ENCODE measurements around the gene ADM.
A peak's percentile ranks its signal among the peaks of the same experiment; 100 is the strongest.

The ADM gene

DNA sequence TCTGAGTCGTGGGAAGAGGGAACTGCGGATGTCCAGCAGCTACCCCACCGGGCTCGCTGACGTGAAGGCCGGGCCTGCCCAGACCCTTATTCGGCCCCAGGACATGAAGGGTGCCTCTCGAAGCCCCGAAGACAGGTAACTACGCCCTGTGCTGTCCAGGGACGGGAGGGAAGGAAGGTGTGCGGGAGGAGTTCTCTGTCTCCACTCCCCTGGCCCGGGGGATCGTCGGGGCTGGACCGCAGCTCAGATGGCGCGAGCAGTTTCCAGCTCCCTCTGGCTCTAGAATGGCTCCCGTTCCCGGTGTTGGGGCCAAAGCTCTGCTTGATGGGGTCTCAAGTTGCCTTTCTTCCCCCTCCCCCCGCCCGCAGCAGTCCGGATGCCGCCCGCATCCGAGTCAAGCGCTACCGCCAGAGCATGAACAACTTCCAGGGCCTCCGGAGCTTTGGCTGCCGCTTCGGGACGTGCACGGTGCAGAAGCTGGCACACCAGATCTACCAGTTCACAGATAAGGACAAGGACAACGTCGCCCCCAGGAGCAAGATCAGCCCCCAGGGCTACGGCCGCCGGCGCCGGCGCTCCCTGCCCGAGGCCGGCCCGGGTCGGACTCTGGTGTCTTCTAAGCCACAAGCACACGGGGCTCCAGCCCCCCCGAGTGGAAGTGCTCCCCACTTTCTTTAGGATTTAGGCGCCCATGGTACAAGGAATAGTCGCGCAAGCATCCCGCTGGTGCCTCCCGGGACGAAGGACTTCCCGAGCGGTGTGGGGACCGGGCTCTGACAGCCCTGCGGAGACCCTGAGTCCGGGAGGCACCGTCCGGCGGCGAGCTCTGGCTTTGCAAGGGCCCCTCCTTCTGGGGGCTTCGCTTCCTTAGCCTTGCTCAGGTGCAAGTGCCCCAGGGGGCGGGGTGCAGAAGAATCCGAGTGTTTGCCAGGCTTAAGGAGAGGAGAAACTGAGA is 1.4 kb downstream of the ADM start:
- Histone ChIP-seq H3K36me3 (ENCODE audit: control insufficient read depth, insufficient read depth, low read length, severe bottlenecking) (peaks cover 21% of the 10 kb centered on the region), H3K9ac (ENCODE audit: low read length) (peak overlapping the region; percentile 99), H3K9me3 (ENCODE audit: control insufficient read depth, low read length) (no peaks in the 10 kb centered on the region), H3K4me3 (ENCODE audit: low read length) (peak overlapping the region; percentile 91), H3K27me3 (replicated peaks; ENCODE audit: control insufficient read depth, insufficient read depth, low read length) (no peaks in the 10 kb centered on the region), H3K4me1 (ENCODE audit: control insufficient read depth, insufficient read depth, low read length) (peaks cover 11% of the 10 kb centered on the region)
- peak; percentile 48 for DNase-seq (ENCODE audit: low read depth)

DNA sequence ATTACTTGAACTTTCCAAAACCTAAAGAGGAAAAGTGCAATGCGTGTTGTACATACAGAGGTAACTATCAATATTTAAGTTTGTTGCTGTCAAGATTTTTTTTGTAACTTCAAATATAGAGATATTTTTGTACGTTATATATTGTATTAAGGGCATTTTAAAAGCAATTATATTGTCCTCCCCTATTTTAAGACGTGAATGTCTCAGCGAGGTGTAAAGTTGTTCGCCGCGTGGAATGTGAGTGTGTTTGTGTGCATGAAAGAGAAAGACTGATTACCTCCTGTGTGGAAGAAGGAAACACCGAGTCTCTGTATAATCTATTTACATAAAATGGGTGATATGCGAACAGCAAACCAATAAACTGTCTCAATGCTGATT is 2.1 kb downstream of the ADM start:
- peaks cover 10% of the 10 kb centered on the region for H3K4me1 ChIP-seq (ENCODE audit: control insufficient read depth, insufficient read depth, low read length)
- H3K9ac ChIP-seq (ENCODE audit: low read length): peak overlapping the region; percentile 99
- H3K9me3 ChIP-seq (ENCODE audit: control insufficient read depth, low read length): no peaks in the 10 kb centered on the region
- peaks cover 21% of the 10 kb centered on the region for H3K36me3 ChIP-seq (ENCODE audit: control insufficient read depth, insufficient read depth, low read length, severe bottlenecking)
- H3K27me3 ChIP-seq (replicated peaks; ENCODE audit: control insufficient read depth, insufficient read depth, low read length): no peaks in the 10 kb centered on the region
- peak overlapping the region; percentile 91 for H3K4me3 ChIP-seq (ENCODE audit: low read length)
- no peak for DNase-seq (ENCODE audit: low read depth)

DNA sequence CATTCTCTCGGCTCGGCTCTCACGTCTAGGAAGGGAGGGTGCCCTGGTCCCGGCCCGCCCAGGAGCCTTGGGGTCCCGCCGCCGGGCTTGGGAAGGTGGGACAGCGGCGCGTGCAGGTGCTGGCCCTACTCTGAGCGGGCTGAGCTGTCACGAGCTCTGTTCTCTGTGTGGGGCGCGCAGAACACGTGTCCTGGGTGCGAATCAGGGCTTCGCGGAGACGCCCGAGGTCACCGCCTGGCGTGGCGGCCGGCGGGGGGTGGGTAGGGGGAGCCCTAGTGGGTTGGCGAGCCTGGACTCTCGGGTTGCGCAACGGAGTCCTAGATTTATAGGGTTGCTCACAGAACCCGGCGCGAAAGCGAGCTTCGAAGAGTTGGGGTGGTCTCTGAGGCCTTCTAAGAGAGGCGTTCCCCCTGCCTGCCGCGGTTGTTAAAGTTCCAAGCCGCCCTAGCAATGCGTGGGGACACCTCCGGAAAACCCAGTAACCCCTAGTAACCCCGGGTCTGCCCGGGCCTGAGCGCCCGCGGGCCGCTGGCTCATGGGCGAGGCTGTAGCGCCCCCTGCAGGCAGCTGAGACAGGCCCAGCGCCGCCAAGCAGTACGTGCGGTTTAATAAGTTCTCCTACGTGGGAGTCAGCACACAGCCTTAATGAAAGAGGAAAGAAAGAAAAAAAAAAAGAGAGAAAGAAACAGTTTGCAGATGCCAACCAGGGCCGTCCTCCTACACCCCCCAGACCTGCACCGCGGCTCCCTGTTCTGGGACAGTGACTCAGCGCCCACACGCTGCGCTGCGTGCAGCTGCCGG is 2.7 kb downstream of the ADM start:
- no peaks in the 10 kb centered on the region for H3K27me3 ChIP-seq (replicated peaks; ENCODE audit: control insufficient read depth, insufficient read depth, low read length)
- peak overlapping the region; percentile 91 for H3K4me3 ChIP-seq (ENCODE audit: low read length)
- H3K36me3 ChIP-seq (ENCODE audit: control insufficient read depth, insufficient read depth, low read length, severe bottlenecking): peaks cover 21% of the 10 kb centered on the region
- H3K9me3 ChIP-seq (ENCODE audit: control insufficient read depth, low read length): no peaks in the 10 kb centered on the region
- peak; percentile 89 for DNase-seq (ENCODE audit: low read depth)
- H3K4me1 ChIP-seq (ENCODE audit: control insufficient read depth, insufficient read depth, low read length): peaks cover 6% of the 10 kb centered on the region
- H3K9ac ChIP-seq (ENCODE audit: low read length): peak overlapping the region; percentile 99

- peak overlapping the region; percentile 99 for H3K9ac ChIP-seq (ENCODE audit: low read length)
- no peaks in the 10 kb centered on the region for H3K27me3 ChIP-seq (replicated peaks; ENCODE audit: control insufficient read depth, insufficient read depth, low read length)
- H3K36me3 ChIP-seq (ENCODE audit: control insufficient read depth, insufficient read depth, low read length, severe bottlenecking): peaks cover 21% of the 10 kb centered on the region
- peak; percentile 49 for DNase-seq (ENCODE audit: low read depth)
- peaks cover 6% of the 10 kb centered on the region for H3K4me1 ChIP-seq (ENCODE audit: control insufficient read depth, insufficient read depth, low read length)
- peak overlapping the region; percentile 91 for H3K4me3 ChIP-seq (ENCODE audit: low read length)
- no peaks in the 10 kb centered on the region for H3K9me3 ChIP-seq (ENCODE audit: control insufficient read depth, low read length)
Observed at GRCh38 chr11:10308201-10308954, 3.5 kb downstream of the ADM start.

GRCh38 chr11:10309163-10310093 is 4.6 kb downstream of the ADM start:
- no peaks in the 10 kb centered on the region for H3K9me3 ChIP-seq (ENCODE audit: control insufficient read depth, low read length)
- peaks cover 21% of the 10 kb centered on the region for H3K36me3 ChIP-seq (ENCODE audit: control insufficient read depth, insufficient read depth, low read length, severe bottlenecking)
- H3K9ac ChIP-seq (ENCODE audit: low read length): peak overlapping the region; percentile 99
- H3K27me3 ChIP-seq (replicated peaks; ENCODE audit: control insufficient read depth, insufficient read depth, low read length): no peaks in the 10 kb centered on the region
- peaks cover 4% of the 10 kb centered on the region for H3K4me1 ChIP-seq (ENCODE audit: control insufficient read depth, insufficient read depth, low read length)
- peak; percentile 89 for DNase-seq (ENCODE audit: low read depth)
- H3K4me3 ChIP-seq (ENCODE audit: low read length): peak overlapping the region; percentile 91

- Histone ChIP-seq H3K27me3 (replicated peaks; ENCODE audit: control insufficient read depth, insufficient read depth, low read length) (no peaks in the 10 kb centered on the region), H3K36me3 (ENCODE audit: control insufficient read depth, insufficient read depth, low read length, severe bottlenecking) (peaks cover 21% of the 10 kb centered on the region), H3K9ac (ENCODE audit: low read length) (peak overlapping the region; percentile 99), H3K9me3 (ENCODE audit: control insufficient read depth, low read length) (no peaks in the 10 kb centered on the region), H3K4me3 (ENCODE audit: low read length) (peak overlapping the region; percentile 91), H3K4me1 (ENCODE audit: control insufficient read depth, insufficient read depth, low read length) (peaks cover 7% of the 10 kb centered on the region)
- peak; percentile 52 for DNase-seq (ENCODE audit: low read depth)
Observed at GRCh38 chr11:10310301-10310841, 5.5 kb downstream of the ADM start.

DNA sequence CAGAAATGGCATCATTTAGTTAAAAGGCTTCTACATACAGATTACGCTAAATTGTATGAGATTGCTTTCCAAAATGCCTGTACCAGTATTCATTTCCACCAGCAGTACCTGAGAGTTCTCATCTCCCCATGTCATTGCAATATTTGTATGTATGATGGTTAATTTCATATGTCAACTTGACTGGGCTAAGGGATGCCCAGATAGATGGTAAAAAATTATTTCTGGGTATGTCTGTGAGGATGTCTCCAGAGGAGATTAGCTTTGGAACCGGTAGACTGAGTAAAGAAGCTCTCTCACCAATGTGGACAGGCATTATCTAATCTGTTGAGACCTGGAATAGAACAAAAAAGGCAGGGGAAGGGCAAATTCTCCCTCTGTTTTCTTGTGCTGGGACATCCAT is 6.9 kb downstream of the ADM start:
- Histone ChIP-seq H3K36me3 (ENCODE audit: control insufficient read depth, insufficient read depth, low read length, severe bottlenecking) (peaks cover 8% of the 10 kb centered on the region), H3K9ac (ENCODE audit: low read length) (no peak overlapping the region), H3K4me3 (ENCODE audit: low read length) (no peak overlapping the region), H3K4me1 (ENCODE audit: control insufficient read depth, insufficient read depth, low read length) (peaks cover 16% of the 10 kb centered on the region), H3K27me3 (replicated peaks; ENCODE audit: control insufficient read depth, insufficient read depth, low read length) (no peaks in the 10 kb centered on the region), H3K9me3 (ENCODE audit: control insufficient read depth, low read length) (no peaks in the 10 kb centered on the region)
- DNase-seq (ENCODE audit: low read depth): no peak

DNA sequence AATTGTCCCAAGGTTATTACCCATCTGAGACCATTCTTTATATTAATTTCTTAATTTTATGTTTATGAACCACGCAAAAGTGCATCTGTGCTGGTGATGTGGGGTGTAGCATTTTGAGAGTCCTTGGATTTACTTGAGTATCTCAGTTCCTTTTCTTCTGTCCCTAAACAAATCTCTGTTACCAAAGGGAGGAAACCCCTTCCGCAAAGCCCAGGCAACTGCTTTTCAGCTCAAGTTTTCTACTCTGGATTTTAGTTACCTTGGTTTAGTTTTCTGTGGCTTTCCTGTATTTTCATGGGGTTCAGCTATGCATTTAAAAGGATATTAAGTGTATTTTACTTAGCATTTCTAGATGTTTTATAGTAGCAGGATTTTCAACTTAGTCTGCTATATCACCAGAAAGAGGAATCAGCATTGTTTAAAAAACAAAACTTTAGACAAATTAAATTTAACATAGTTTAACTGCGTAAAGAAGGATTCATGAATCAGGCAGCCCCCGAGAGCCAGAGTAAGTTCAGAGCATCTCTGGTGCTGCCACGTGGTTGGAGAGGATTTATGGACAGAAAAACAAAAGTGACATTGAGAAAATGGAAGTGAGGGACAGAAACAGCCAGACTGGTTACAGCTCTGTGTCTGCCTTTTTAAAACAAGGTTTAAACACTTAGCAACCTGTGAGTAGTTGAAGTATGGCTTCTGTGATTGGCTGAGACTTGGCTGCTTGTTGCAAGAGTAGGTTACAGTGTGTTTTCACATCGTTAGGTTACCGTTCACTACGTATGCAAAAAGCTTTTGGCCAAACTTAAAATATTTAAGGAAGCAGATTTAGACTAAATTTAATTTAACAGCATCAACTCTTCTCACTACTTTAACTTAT is 9.6 kb downstream of the ADM start:
- peak; percentile 68 for DNase-seq (ENCODE audit: low read depth)
- Histone ChIP-seq H3K36me3 (ENCODE audit: control insufficient read depth, insufficient read depth, low read length, severe bottlenecking) (no peaks in the 10 kb centered on the region), H3K4me1 (ENCODE audit: control insufficient read depth, insufficient read depth, low read length) (peaks cover 37% of the 10 kb centered on the region), H3K4me3 (ENCODE audit: low read length) (no peak overlapping the region), H3K27me3 (replicated peaks; ENCODE audit: control insufficient read depth, insufficient read depth, low read length) (no peaks in the 10 kb centered on the region), H3K9ac (ENCODE audit: low read length) (peak overlapping the region; percentile 59), H3K9me3 (ENCODE audit: control insufficient read depth, low read length) (no peaks in the 10 kb centered on the region)

DNA sequence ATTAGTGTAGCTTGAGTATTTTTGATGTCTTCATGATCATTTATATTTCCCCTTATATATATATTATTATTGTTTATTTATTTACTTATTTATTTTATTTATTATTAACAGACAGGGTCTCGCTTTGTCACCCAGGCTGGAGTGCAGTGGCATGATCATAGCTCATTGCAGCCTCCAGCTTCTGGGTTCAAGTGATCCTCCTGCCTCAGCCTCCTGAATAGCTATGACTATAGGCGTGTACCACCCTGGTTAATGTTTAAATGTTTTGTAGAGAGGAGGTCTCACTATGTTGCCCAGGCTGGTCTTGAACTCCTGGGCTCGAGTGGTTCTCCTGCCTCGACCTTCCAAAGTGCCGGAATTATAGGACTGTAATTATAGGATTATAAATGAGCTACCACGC is 10.2 kb downstream of the ADM start:
- peaks cover 44% of the 10 kb centered on the region for H3K4me1 ChIP-seq (ENCODE audit: control insufficient read depth, insufficient read depth, low read length)
- H3K27me3 ChIP-seq (replicated peaks; ENCODE audit: control insufficient read depth, insufficient read depth, low read length): no peaks in the 10 kb centered on the region
- no peak overlapping the region for H3K9ac ChIP-seq (ENCODE audit: low read length)
- no peak overlapping the region for H3K4me3 ChIP-seq (ENCODE audit: low read length)
- DNase-seq (ENCODE audit: low read depth): no peak
- H3K9me3 ChIP-seq (ENCODE audit: control insufficient read depth, low read length): no peaks in the 10 kb centered on the region
- H3K36me3 ChIP-seq (ENCODE audit: control insufficient read depth, insufficient read depth, low read length, severe bottlenecking): no peaks in the 10 kb centered on the region

Measured in adipocyte (in vitro differentiated cells).